WTC11 (cell line): ENCODE data around the gene HTRA2.

Experiments used
- KAT7 ChIP-seq: sonication (generic); formaldehyde crosslinking; IDR thresholded peaks from 2 replicates; pipeline ENCODE4 v1.8.1; 2023; ENCODE audit warnings: missing genetic modification reagents, mild to moderate bottlenecking, borderline replicate concordance
- PRRX2 ChIP-seq: fragments of 250-450 bp; sonication (Bioruptor Pico); IDR thresholded peaks from 2 replicates; pipeline ENCODE4 v1.8.0; 2021; ENCODE audit warnings: mild to moderate bottlenecking
- TP53 ChIP-seq: sonication (generic); formaldehyde crosslinking; IDR thresholded peaks from 2 replicates; pipeline ENCODE4 v1.8.1; 2023; ENCODE audit warnings: mild to moderate bottlenecking, missing genetic modification reagents

DNA sequence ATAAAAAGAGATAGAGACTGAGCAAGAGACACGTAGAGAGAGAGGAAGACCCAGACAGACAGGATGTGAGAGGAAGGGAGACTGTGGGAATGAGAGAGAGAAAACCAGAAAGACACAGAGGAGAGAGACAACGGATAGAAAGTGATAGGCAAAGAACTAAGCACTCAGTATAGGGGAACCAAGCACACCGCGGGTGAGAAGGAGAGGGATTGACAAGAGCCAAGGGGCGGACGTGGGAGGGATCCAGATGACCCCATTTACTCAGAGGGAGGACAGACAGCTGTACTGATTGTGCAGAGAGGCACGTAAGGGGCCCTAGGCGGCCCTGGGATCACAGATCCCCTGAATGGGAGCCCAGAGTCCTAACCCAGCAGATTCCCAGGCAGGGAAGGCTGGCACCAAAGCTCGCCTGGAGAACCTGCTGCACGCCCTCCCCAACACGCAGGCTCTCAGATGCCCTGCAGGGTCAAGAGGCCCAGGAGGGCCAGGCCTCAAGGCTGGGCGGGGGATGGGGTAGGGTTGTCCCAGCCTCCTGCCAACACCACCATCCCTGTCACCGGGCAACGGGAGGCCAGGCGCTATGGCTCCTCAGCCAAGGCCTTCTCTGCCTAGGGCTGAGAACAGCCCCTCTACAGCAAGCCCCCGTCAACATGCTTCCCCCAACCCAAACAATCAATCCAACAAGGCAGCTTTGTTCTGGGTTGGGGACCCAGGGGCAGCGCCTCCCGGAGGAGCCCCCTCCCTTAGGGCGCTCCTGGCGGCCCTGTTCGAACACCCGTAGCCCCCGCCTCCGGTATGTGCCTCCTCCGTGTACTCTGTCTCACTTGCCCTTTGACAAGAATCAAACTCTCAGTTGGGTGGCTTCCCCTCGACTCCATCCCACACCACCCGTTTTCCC, 23.4 kb downstream of the HTRA2 start:
- no peak for TF ChIP-seq KAT7 (CRISPR knock-in tag)
- TF ChIP-seq TP53 (CRISPR knock-in tag): no peak
- no peak for TF ChIP-seq PRRX2 (CRISPR knock-in tag)
